ENCODE results near the gene ABCA5. TPM values are rescaled to one million over a fixed set of nuclear protein-coding genes. Genes with fewer than 3 reads are reported as not detected.

ABCA5 gene
- total and polyA plus RNA-seq, 2 experiments from 2014 or later = 4.5 to 10.2 TPM

DNA sequence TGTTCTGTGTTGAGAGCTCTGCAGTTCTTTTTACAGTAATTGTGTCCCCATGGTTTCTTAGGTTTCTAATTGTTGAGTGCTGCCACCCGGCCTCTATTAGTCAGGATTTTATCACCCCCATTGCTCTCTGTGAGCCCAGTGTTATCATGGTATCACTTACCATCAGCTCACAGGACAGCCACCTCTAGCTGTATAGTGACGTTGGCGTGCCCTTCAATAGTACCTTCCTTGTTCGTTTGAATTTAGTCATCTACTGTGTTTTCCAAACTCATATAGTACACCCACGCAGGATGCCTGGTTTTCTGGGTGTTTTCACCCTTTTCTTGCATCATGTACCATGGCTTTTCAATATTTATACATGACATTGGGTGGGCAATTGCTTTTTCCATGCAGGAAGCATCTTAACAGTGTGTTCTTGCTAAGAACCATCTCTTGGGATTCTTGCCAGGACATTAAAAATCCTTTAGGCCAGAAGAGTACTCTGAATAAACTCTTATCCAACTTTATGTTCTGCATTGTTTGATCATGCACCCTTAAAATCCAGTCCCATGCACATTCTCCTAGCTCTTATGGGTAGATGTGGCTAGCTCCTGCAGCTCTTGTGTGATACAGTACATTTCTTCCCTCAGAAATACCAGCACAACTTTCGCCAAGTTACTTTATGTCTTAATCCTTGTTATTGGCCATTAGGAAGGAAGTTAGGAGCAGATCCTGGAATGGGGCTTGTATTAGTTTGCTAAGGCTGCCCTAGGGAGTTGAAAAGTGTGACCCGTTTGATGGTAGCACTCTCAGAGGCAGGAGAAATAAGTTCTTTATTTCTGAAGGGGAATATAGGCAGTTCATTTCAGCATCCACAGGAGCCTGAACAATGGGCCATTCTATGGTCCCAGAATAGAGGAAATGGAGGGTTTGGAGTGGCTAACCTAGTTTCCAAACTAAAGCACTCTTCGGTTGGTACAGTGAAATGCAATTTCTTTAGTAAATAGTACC, 87.0 kb downstream of the ABCA5 start:
- no peak overlapping the region for H3K4me3 ChIP-seq
- no peak for DNase-seq (ENCODE audit: low read depth in 1 of 2, low spot score in 1 of 2)
- peaks cover 9% of the 10 kb centered on the region for H3K4me1 ChIP-seq (ENCODE audit: low read depth)
- peak overlapping the region; percentile 46 for H3K27ac ChIP-seq
- no peaks in the 10 kb centered on the region for H3K9me3 ChIP-seq (ENCODE audit: low read depth)
- TF ChIP-seq, protein P1, sequence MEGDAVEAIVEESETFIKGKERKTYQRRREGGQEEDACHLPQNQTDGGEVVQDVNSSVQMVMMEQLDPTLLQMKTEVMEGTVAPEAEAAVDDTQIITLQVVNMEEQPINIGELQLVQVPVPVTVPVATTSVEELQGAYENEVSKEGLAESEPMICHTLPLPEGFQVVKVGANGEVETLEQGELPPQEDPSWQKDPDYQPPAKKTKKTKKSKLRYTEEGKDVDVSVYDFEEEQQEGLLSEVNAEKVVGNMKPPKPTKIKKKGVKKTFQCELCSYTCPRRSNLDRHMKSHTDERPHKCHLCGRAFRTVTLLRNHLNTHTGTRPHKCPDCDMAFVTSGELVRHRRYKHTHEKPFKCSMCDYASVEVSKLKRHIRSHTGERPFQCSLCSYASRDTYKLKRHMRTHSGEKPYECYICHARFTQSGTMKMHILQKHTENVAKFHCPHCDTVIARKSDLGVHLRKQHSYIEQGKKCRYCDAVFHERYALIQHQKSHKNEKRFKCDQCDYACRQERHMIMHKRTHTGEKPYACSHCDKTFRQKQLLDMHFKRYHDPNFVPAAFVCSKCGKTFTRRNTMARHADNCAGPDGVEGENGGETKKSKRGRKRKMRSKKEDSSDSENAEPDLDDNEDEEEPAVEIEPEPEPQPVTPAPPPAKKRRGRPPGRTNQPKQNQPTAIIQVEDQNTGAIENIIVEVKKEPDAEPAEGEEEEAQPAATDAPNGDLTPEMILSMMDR (IDR thresholded peaks at IDR 0.05; ENCODE audit: low read depth, low read length) = no peak
- H3K36me3 ChIP-seq = no peaks in the 10 kb centered on the region
- no peaks in the 10 kb centered on the region for H3K27me3 ChIP-seq

DNA sequence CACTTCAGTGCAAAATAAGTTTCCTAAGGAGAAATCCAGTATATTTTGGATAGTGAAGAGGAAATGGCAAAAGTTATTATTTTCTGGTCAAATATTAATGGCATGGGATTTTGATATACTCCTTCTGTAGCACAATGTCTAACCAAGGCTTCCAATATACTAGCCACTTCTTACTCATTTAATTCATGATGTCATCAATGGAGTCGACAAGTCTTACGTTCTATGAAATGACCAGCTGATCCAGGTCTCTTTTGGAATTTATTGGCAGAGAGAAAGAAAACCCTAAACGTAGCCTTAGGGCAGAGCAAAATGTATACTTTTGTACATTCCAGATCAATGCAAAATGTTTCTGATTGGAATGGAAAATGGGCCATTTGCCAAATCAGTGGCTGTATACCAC, 90.0 kb downstream of the ABCA5 start:
- Histone ChIP-seq H3K9me3 (ENCODE audit: low read depth) (no peaks in the 10 kb centered on the region), H3K4me1 (ENCODE audit: low read depth) (peaks cover 9% of the 10 kb centered on the region), H3K36me3 (no peaks in the 10 kb centered on the region), H3K27me3 (no peaks in the 10 kb centered on the region), H3K4me3 (no peak overlapping the region), H3K27ac (no peak overlapping the region)
- TF ChIP-seq, protein P1 (IDR thresholded peaks at IDR 0.05; ENCODE audit: low read depth, low read length) = no peak
- no peak for DNase-seq (ENCODE audit: low read depth in 1 of 2, low spot score in 1 of 2)

DNA sequence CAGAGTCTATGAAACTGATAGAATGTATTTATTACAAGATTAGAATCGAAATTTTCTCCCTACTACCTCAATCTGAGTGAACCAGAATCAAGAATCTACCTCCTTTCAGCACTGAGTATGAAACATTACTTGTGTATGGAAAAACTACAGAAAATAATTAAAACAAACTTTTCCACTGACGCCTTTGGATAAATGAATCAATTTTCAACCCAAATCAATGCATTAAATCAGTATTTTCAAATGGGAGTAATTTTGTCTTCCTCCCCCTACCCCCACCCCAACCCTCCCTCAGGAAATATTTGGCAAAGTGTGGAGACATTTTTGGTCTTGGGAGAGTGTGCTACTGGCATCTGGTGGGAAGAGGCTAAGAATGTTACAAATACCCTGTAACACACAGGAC, 90.5 kb downstream of the ABCA5 start:
- no peaks in the 10 kb centered on the region for H3K36me3 ChIP-seq
- TF ChIP-seq, protein P1 (IDR thresholded peaks at IDR 0.05; ENCODE audit: low read depth, low read length) = no peak
- no peak for DNase-seq (ENCODE audit: low read depth in 1 of 2, low spot score in 1 of 2)

DNA sequence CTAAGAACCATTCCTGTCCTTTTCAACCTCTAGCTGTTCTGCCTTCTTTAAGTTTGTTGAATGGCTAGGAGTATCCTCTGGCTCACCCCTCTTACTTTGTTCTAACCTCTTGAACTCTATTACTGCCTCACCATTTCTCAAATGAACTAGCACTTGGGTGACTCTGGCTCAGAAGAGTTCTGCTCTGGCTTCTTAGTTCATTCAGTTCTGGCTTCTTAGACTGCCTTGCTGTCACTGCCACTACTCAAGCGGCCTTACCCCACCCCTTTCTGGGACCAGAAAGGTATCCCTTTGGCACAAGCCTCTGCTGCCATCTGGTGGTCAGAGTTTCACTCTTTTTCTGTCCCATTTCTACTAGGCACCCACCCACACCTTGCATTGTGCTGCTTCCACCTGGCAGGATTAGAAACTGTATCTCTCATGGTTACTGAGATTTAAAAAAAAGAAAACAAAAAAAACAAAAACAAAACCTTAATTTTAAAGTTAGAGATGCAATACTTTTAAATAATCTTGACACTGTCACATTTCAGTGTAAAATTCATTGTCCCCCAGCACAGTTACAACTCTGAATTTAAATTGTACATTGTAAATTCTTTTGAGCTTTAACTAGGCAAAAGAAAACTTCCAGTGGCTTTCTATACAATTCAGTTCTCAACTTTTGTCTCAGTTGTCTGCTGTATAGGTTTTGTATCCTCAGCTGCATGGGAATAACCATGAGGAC, 91.4 kb downstream of the ABCA5 start:
- Histone ChIP-seq H3K4me1 (ENCODE audit: low read depth) (peaks cover 9% of the 10 kb centered on the region), H3K27me3 (no peaks in the 10 kb centered on the region), H3K9me3 (ENCODE audit: low read depth) (no peaks in the 10 kb centered on the region), H3K36me3 (no peaks in the 10 kb centered on the region), H3K27ac (no peak overlapping the region), H3K4me3 (no peak overlapping the region)
- peak; percentile 93 to 95 for DNase-seq (ENCODE audit: low read depth in 1 of 2, low spot score in 1 of 2)
- TF ChIP-seq, protein P1 (IDR thresholded peaks at IDR 0.05; ENCODE audit: low read depth, low read length) = peak; percentile 69

More for the DNA sequence above, 90.5 kb downstream of the ABCA5 start:
- peaks cover 9% of the 10 kb centered on the region for H3K4me1 ChIP-seq (ENCODE audit: low read depth)
- H3K9me3 ChIP-seq (ENCODE audit: low read depth) = no peaks in the 10 kb centered on the region
- H3K4me3 ChIP-seq = no peak overlapping the region
- H3K27me3 ChIP-seq = no peaks in the 10 kb centered on the region
- H3K27ac ChIP-seq = no peak overlapping the region

DNA sequence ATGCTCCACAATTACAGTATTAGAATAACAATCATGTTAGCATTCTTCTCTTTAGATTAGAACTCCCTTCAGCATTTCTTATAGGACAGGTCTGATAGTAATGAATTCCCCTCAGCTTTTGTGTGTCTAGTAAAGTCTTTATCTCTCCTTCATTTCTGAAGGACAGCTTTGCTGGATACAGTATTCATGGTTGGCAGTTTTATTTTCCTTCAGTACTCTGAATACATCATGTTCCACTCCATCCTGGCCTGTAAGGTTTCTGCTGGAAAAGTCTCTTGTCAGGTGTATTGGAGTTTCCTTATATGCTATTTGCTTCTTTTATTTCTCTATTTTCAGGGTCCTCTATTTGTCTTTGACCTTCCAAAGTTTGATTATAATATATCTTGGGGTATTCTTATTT, 94.3 kb downstream of the ABCA5 start:
- no peak overlapping the region for H3K27ac ChIP-seq
- DNase-seq (ENCODE audit: low read depth in 1 of 2, low spot score in 1 of 2) = no peak
- no peaks in the 10 kb centered on the region for H3K9me3 ChIP-seq (ENCODE audit: low read depth)
- H3K27me3 ChIP-seq = no peaks in the 10 kb centered on the region
- H3K36me3 ChIP-seq = no peaks in the 10 kb centered on the region
- TF ChIP-seq, protein P1 (IDR thresholded peaks at IDR 0.05; ENCODE audit: low read depth, low read length) = no peak
- no peak overlapping the region for H3K4me3 ChIP-seq
- no peaks in the 10 kb centered on the region for H3K4me1 ChIP-seq (ENCODE audit: low read depth)
